ENCODE measurements around the gene HOXA7.

HOXA7 gene

GRCh38 chr7:27128776-27129728 is 27.4 kb downstream of the HOXA7 start:
- Mint-ChIP-seq H3K27me3 (peaks cover 68% of the 10 kb centered on the region), H3K4me1 (no peaks in the 10 kb centered on the region), H3K36me3 (ENCODE audit: insufficient read depth) (no peaks in the 10 kb centered on the region), H3K9me3 (no peaks in the 10 kb centered on the region), H3K4me3 (no peak overlapping the region), H3K27ac (ENCODE audit: low read depth) (no peak overlapping the region)
- ATAC-seq (replicated peaks; ENCODE audit: extremely low read depth, poor library complexity, severe bottlenecking) = no peak
- DNase-seq (ENCODE audit: low spot score in 2 of 2) = no peak

- Mint-ChIP-seq H3K27me3 (peaks cover 64% of the 10 kb centered on the region), H3K27ac (ENCODE audit: low read depth) (no peak overlapping the region), H3K4me3 (no peak overlapping the region), H3K4me1 (no peaks in the 10 kb centered on the region), H3K36me3 (ENCODE audit: insufficient read depth) (no peaks in the 10 kb centered on the region), H3K9me3 (no peaks in the 10 kb centered on the region)
- DNase-seq (ENCODE audit: low spot score in 2 of 2) (no peak), ATAC-seq (replicated peaks; ENCODE audit: extremely low read depth, poor library complexity, severe bottlenecking) (no peak)
Observed at GRCh38 chr7:27128034-27128433, 28.4 kb downstream of the HOXA7 start.

DNA sequence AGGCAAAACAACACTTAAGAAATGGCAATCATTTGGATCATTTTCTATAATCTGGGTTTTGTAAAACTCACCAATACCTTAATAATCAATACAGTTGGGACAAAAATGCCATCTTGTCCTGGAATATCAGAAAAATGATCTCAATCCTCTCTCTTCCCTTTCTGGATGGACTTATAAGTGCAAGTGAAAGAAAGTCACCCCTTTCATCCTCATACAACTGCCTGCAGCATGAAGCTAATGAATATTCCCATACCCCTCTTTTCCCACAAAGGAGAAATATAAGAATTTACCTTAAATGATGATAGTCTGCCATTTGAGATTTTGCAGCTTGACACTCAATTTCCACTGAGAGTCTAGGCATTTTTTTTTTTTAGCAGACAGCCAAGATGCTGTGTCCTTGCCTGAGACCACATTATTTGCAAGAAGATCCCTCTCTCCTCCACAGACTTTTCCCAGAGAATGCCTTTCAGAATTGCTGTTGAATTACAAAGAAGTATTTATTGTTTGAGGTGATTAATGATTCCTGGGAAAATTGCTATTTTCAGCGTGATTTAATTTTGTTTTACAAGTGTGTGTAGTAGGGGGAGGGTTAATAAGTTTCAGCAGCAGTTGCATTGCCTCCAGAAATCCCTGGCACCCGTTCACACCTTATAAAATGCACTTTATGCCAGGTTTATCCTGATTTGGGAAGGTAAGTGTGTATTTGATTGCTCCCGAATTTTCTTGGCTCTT is 29.7 kb downstream of the HOXA7 start:
- Mint-ChIP-seq H3K4me1 (no peaks in the 10 kb centered on the region), H3K27me3 (peaks cover 60% of the 10 kb centered on the region), H3K27ac (ENCODE audit: low read depth) (no peak overlapping the region), H3K9me3 (no peaks in the 10 kb centered on the region), H3K36me3 (ENCODE audit: insufficient read depth) (no peaks in the 10 kb centered on the region), H3K4me3 (no peak overlapping the region)
- DNase-seq (ENCODE audit: low spot score in 2 of 2) (no peak), ATAC-seq (replicated peaks; ENCODE audit: extremely low read depth, poor library complexity, severe bottlenecking) (no peak)

DNA sequence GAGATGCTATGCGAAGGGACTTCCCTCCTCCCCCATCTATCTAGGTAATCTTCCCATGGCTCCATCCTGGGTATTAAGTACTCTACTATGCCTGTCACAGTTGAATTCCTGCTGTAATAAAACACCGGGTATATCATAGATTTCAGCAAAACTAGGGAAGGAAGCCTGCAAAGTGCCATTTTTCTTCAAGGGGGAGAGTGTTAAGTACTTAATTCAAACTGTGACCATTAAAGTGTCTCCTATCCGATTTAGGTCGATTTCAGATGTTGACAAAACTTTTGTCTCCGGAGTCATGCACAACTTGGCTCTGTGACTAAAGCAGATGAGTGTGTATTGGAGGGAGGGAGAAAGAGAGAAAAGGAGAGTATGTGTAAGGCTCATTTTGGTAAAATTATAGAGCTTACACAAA is 30.5 kb downstream of the HOXA7 start:
- Mint-ChIP-seq H3K4me1 (no peaks in the 10 kb centered on the region), H3K4me3 (no peak overlapping the region), H3K9me3 (no peaks in the 10 kb centered on the region), H3K27ac (ENCODE audit: low read depth) (no peak overlapping the region), H3K36me3 (ENCODE audit: insufficient read depth) (no peaks in the 10 kb centered on the region), H3K27me3 (peaks cover 60% of the 10 kb centered on the region)
- ATAC-seq (replicated peaks; ENCODE audit: extremely low read depth, poor library complexity, severe bottlenecking) = no peak
- DNase-seq (ENCODE audit: low spot score in 2 of 2) = no peak

GRCh38 chr7:27124902-27125689 is 31.4 kb downstream of the HOXA7 start:
- H3K9me3 Mint-ChIP-seq = no peaks in the 10 kb centered on the region
- DNase-seq (ENCODE audit: low spot score in 2 of 2) (no peak), ATAC-seq (replicated peaks; ENCODE audit: extremely low read depth, poor library complexity, severe bottlenecking) (no peak)
- peaks cover 60% of the 10 kb centered on the region for H3K27me3 Mint-ChIP-seq
- no peaks in the 10 kb centered on the region for H3K36me3 Mint-ChIP-seq (ENCODE audit: insufficient read depth)
- H3K4me3 Mint-ChIP-seq = no peak overlapping the region
- H3K27ac Mint-ChIP-seq (ENCODE audit: low read depth) = no peak overlapping the region
- no peaks in the 10 kb centered on the region for H3K4me1 Mint-ChIP-seq

GRCh38 chr7:27124096-27124901 is 32.2 kb downstream of the HOXA7 start:
- no peak overlapping the region for H3K27ac Mint-ChIP-seq (ENCODE audit: low read depth)
- DNase-seq (ENCODE audit: low spot score in 2 of 2) (no peak), ATAC-seq (replicated peaks; ENCODE audit: extremely low read depth, poor library complexity, severe bottlenecking) (no peak)
- H3K4me1 Mint-ChIP-seq = no peaks in the 10 kb centered on the region
- no peaks in the 10 kb centered on the region for H3K9me3 Mint-ChIP-seq
- no peaks in the 10 kb centered on the region for H3K36me3 Mint-ChIP-seq (ENCODE audit: insufficient read depth)
- no peak overlapping the region for H3K4me3 Mint-ChIP-seq
- H3K27me3 Mint-ChIP-seq = peaks cover 58% of the 10 kb centered on the region

- DNase-seq (ENCODE audit: low spot score in 2 of 2) = no peak
- no peak for ATAC-seq (replicated peaks; ENCODE audit: extremely low read depth, poor library complexity, severe bottlenecking)
- Mint-ChIP-seq H3K27me3 (peaks cover 51% of the 10 kb centered on the region), H3K4me3 (no peak overlapping the region), H3K27ac (ENCODE audit: low read depth) (no peak overlapping the region), H3K36me3 (ENCODE audit: insufficient read depth) (no peaks in the 10 kb centered on the region), H3K4me1 (no peaks in the 10 kb centered on the region), H3K9me3 (no peaks in the 10 kb centered on the region)
Observed at GRCh38 chr7:27123477-27124053, 32.9 kb downstream of the HOXA7 start.

GRCh38 chr7:27123007-27123476 is 33.4 kb downstream of the HOXA7 start:
- H3K9me3 Mint-ChIP-seq = no peaks in the 10 kb centered on the region
- H3K36me3 Mint-ChIP-seq (ENCODE audit: insufficient read depth) = no peaks in the 10 kb centered on the region
- no peak overlapping the region for H3K27ac Mint-ChIP-seq (ENCODE audit: low read depth)
- H3K4me3 Mint-ChIP-seq = no peak overlapping the region
- peaks cover 48% of the 10 kb centered on the region for H3K27me3 Mint-ChIP-seq
- DNase-seq (ENCODE audit: low spot score in 2 of 2) (no peak), ATAC-seq (replicated peaks; ENCODE audit: extremely low read depth, poor library complexity, severe bottlenecking) (no peak)
- H3K4me1 Mint-ChIP-seq = no peaks in the 10 kb centered on the region

GRCh38 chr7:27122077-27122910 is 34.2 kb downstream of the HOXA7 start:
- no peaks in the 10 kb centered on the region for H3K36me3 Mint-ChIP-seq (ENCODE audit: insufficient read depth)
- no peak for DNase-seq (ENCODE audit: low spot score in 2 of 2)

GRCh38 chr7:27121684-27122076 is 34.8 kb downstream of the HOXA7 start:
- Mint-ChIP-seq H3K4me1 (no peaks in the 10 kb centered on the region), H3K27me3 (peaks cover 46% of the 10 kb centered on the region), H3K27ac (ENCODE audit: low read depth) (no peak overlapping the region), H3K4me3 (no peak overlapping the region), H3K9me3 (no peaks in the 10 kb centered on the region), H3K36me3 (ENCODE audit: insufficient read depth) (no peaks in the 10 kb centered on the region)
- DNase-seq (ENCODE audit: low spot score in 2 of 2) = no peak
- ATAC-seq (replicated peaks; ENCODE audit: extremely low read depth, poor library complexity, severe bottlenecking) = no peak

More at GRCh38 chr7:27122077-27122910, 34.2 kb downstream of the HOXA7 start:
- ATAC-seq (replicated peaks; ENCODE audit: extremely low read depth, poor library complexity, severe bottlenecking) = no peak
- Mint-ChIP-seq H3K4me3 (no peak overlapping the region), H3K27me3 (peaks cover 48% of the 10 kb centered on the region), H3K27ac (ENCODE audit: low read depth) (no peak overlapping the region), H3K9me3 (no peaks in the 10 kb centered on the region), H3K4me1 (no peaks in the 10 kb centered on the region)

DNA sequence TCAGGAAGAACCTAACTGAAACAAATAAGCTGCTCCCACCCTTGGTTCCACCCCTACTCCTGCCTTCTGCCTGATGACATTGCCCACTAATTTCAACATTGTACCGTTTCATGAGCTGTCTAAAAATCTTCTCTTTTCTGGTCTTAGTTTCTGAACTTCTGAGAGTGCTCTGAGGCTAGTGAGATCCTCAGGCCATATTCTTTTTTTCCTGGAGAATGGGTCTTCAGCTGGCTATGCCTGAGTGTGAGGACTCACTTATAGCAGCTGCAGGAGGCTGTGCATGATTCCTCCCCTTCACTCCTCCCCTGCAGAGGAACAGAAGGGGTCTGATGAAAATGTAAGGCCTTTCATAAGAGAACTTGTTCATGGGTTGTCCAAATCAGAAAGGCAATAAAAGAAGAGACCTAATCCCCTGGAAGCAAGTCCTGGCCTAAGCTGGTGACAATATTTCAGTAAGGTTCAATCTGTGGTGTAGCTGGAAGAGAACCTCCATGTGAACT is 37.0 kb downstream of the HOXA7 start:
- Mint-ChIP-seq H3K9me3 (no peaks in the 10 kb centered on the region), H3K4me1 (no peaks in the 10 kb centered on the region), H3K36me3 (ENCODE audit: insufficient read depth) (no peaks in the 10 kb centered on the region), H3K4me3 (no peak overlapping the region), H3K27ac (ENCODE audit: low read depth) (no peak overlapping the region), H3K27me3 (peaks cover 24% of the 10 kb centered on the region)
- ATAC-seq (replicated peaks; ENCODE audit: extremely low read depth, poor library complexity, severe bottlenecking) (no peak), DNase-seq (ENCODE audit: low spot score in 2 of 2) (no peak)

Measured in central memory CD8-positive, alpha-beta T cell (primary cell).